T-helper 1 cell (primary cell): Measurements from ENCODE around the gene EPS8L1.
"Not testable (repeated sequence)": the region's sequence is repeated elsewhere in the genome, so short reads cannot be mapped to it uniquely, and the experiment has no call there.

ENCODE experiments used
- DNase-seq, 5 donors: peaks; one replicate each; pipeline ENCODE4 v3.0.0-alpha.2; 2012 to 2020
- total RNA-seq, 4 donors: gene quantifications; one replicate each; lab custom pipeline; 2026; lab: John Stamatoyannopoulos, UW

EPS8L1 gene
- total RNA-seq = 0.91 to 1.5 (median 1.2) reads per million in 4 donors

- DNase-seq = no peak
Measured at GRCh38 chr19:55075371-55075998, at the start of gene EPS8L1. EPS8L1 (plus strand) TSS chr19:55075869; CDS start chr19:55076445, 576 bp downstream.

- DNase-seq = not testable (repeated sequence)
Measured at GRCh38 chr19:55027140-55027471, 48.6 kb upstream of the EPS8L1 start.

- DNase-seq = no peak
Measured at GRCh38 chr19:55027472-55028337, 48.0 kb upstream of the EPS8L1 start.

GRCh38 chr19:55028757-55029156 lies 46.9 kb upstream of the EPS8L1 start:
- no peak for DNase-seq

GRCh38 chr19:55031178-55031577 lies 44.5 kb upstream of the EPS8L1 start:
- DNase-seq = no peak

GRCh38 chr19:55032170-55032800 lies 43.4 kb upstream of the EPS8L1 start:
- no peak for DNase-seq

GRCh38 chr19:55032976-55033643 lies 42.6 kb upstream of the EPS8L1 start:
- not testable (repeated sequence) for DNase-seq

- no peak for DNase-seq
Measured at GRCh38 chr19:55034751-55035150, 40.9 kb upstream of the EPS8L1 start.

GRCh38 chr19:55036058-55036457 lies 39.6 kb upstream of the EPS8L1 start:
- DNase-seq = no peak

- not testable (repeated sequence) for DNase-seq
Measured at GRCh38 chr19:55037603-55038002, 38.1 kb upstream of the EPS8L1 start.

GRCh38 chr19:55040654-55041053 lies 35.0 kb upstream of the EPS8L1 start:
- not testable (repeated sequence) for DNase-seq

- no peak for DNase-seq
Measured at GRCh38 chr19:55041244-55041626, 34.4 kb upstream of the EPS8L1 start.

- DNase-seq = peak in 1 of 5 donors; percentile 69
Measured at GRCh38 chr19:55041627-55042343, 33.9 kb upstream of the EPS8L1 start.

GRCh38 chr19:55042344-55042678 lies 33.4 kb upstream of the EPS8L1 start:
- DNase-seq = no peak

GRCh38 chr19:55042688-55043087 lies 33.0 kb upstream of the EPS8L1 start:
- no peak for DNase-seq

- no peak for DNase-seq
Measured at GRCh38 chr19:55044286-55044685, 31.4 kb upstream of the EPS8L1 start.

- no peak for DNase-seq
Measured at GRCh38 chr19:55044771-55045716, 30.6 kb upstream of the EPS8L1 start.

GRCh38 chr19:55046975-55047622 lies 28.6 kb upstream of the EPS8L1 start:
- DNase-seq = no peak

- no peak for DNase-seq
Measured at GRCh38 chr19:55047951-55048350, 27.7 kb upstream of the EPS8L1 start.

GRCh38 chr19:55048446-55048845 lies 27.2 kb upstream of the EPS8L1 start:
- no peak for DNase-seq
